Measurements from ENCODE around the gene GRM2. TPM values are rescaled to one million over a fixed set of nuclear protein-coding genes. Genes with fewer than 3 reads are reported as not detected.

Gene GRM2
- total RNA-seq, 1 donor from 2014 or later = 1.2 TPM

Other genes starting within 250 kb of the GRM2 start
- gene DCAF1, start 207.1 kb upstream of the GRM2 start, total RNA-seq = 42.5 and 42.6 TPM in 2 replicates
- gene RAD54L2, start 168.3 kb upstream of the GRM2 start, total RNA-seq = 35.3 and 35.6 TPM in 2 replicates
- gene TEX264, start 35.8 kb upstream of the GRM2 start, total RNA-seq = 68.3 and 72.3 TPM in 2 replicates
- gene IQCF6, start 72.2 kb downstream of the GRM2 start, total RNA-seq = not detected in 2 replicates
- gene IQCF2, start 154.5 kb downstream of the GRM2 start, total RNA-seq = not detected in 2 replicates
- not detected in 2 replicates for gene IQCF5, start 168.5 kb downstream of the GRM2 start, total RNA-seq
- not detected in 2 replicates for gene IQCF1, start 196.3 kb downstream of the GRM2 start, total RNA-seq
- 36.8 and 38.2 TPM in 2 replicates for gene RRP9, start 234.8 kb downstream of the GRM2 start, total RNA-seq
- 11.8 and 14.0 TPM in 2 replicates for gene PARP3, start 235.3 kb downstream of the GRM2 start, total RNA-seq
- gene GPR62, start 248.3 kb downstream of the GRM2 start, total RNA-seq = not detected in 2 replicates

Data from T-helper 2 cell treated with Interferon-gamma antibody and Interleukin-4, amounts not matched to agents 100 ng/mL and 5 ng/mL, for 36 hours (primary cell).